Measurements from ENCODE around the gene ENO2.

- TF ChIP-seq CTCF (IDR thresholded peaks at IDR 0.05) (no peak), POLR2A (IDR thresholded peaks at IDR 0.05; ENCODE audit: low read depth) (no peak), POLR2AphosphoS5 (IDR thresholded peaks at IDR 0.05) (no peak), EP300 (IDR thresholded peaks at IDR 0.05) (no peak)
These were observed 1.5 kb downstream of the ENO2 start for GRCh38 chr12:6915789-6916285.
